Epithelial cell of proximal tubule (primary cell): ENCODE results near the gene TANGO6. TPM values are rescaled to one million over a fixed set of nuclear protein-coding genes. Genes with fewer than 3 reads are reported as not detected.
"Not testable (repeated sequence)": the region's sequence is repeated elsewhere in the genome, so short reads cannot be mapped to it uniquely, and the experiment has no call there.

Experiments
- DNase-seq: peaks from one replicate; pipeline ENCODE4 v3.0.0-alpha.2; 2011; ENCODE audit warnings: low read depth
- H3K4me3 ChIP-seq: 2 replicates; pipeline ENCODE4 v1.5.1; 2011; ENCODE audit warnings: low read depth, mild to moderate bottlenecking, low read length
- total RNA-seq: library from RNA; depleted of rRNA; stranded (reverse); fragments of >200 nt; gene quantifications from 2 replicates; pipeline ENCODE4 v1.2.3, GENCODE V29; 2015
- TF ChIP-seq, protein P1 (sequence below): conservative IDR thresholded peaks from 2 replicates; pipeline ENCODE4 v1.5.1; 2012; ENCODE audit warnings: low read depth, mild to moderate bottlenecking, low read length

The TANGO6 gene
- total RNA-seq, 1 donor from 2014 or later, result 20.0 TPM

GRCh38 chr16:68823401-68824135, 19.8 kb upstream of the TANGO6 start:
- peak; percentile 68 for DNase-seq
- TF ChIP-seq, protein P1, sequence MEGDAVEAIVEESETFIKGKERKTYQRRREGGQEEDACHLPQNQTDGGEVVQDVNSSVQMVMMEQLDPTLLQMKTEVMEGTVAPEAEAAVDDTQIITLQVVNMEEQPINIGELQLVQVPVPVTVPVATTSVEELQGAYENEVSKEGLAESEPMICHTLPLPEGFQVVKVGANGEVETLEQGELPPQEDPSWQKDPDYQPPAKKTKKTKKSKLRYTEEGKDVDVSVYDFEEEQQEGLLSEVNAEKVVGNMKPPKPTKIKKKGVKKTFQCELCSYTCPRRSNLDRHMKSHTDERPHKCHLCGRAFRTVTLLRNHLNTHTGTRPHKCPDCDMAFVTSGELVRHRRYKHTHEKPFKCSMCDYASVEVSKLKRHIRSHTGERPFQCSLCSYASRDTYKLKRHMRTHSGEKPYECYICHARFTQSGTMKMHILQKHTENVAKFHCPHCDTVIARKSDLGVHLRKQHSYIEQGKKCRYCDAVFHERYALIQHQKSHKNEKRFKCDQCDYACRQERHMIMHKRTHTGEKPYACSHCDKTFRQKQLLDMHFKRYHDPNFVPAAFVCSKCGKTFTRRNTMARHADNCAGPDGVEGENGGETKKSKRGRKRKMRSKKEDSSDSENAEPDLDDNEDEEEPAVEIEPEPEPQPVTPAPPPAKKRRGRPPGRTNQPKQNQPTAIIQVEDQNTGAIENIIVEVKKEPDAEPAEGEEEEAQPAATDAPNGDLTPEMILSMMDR, result no peak
- H3K4me3 ChIP-seq, result no peak overlapping the region

GRCh38 chr16:68825427-68825826, 17.9 kb upstream of the TANGO6 start:
- TF ChIP-seq, protein P1, result no peak
- no peak for DNase-seq
- H3K4me3 ChIP-seq, result no peak overlapping the region

DNA sequence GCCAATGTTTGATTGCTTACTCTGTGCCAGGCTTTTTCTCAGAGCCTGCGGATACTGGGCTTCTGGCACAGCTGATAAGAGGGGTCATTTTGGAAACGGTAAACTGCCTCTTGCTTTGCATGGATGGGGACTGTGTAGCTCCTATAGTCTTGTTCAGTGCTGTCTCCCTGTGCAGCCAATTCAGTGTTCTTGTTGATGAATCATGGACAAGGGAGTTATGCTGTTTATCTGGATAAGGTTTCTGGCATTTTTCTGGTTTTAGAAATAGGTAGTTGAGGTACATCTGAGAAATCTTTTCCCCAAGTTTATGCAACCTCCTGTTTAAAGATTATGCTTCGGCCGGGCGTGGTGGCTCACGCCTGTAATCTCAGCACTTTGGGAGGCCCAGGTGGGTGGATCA, 16.7 kb upstream of the TANGO6 start:
- DNase-seq, result no peak
- TF ChIP-seq, protein P1, result no peak
- H3K4me3 ChIP-seq, result no peak overlapping the region

GRCh38 chr16:68833251-68833650, 10.1 kb upstream of the TANGO6 start:
- H3K4me3 ChIP-seq, result no peak overlapping the region
- TF ChIP-seq, protein P1, result no peak

GRCh38 chr16:68834550-68834949, 8.8 kb upstream of the TANGO6 start:
- no peak for DNase-seq
- H3K4me3 ChIP-seq, result no peak overlapping the region
- TF ChIP-seq, protein P1, result no peak

More at GRCh38 chr16:68833251-68833650, 10.1 kb upstream of the TANGO6 start:
- DNase-seq, result no peak

- H3K4me3 ChIP-seq, result no peak overlapping the region
- TF ChIP-seq, protein P1, result no peak
- no peak for DNase-seq
Observed at GRCh38 chr16:68835970-68836369, 7.4 kb upstream of the TANGO6 start.

- no peak overlapping the region for H3K4me3 ChIP-seq
- no peak for DNase-seq
- TF ChIP-seq, protein P1, result no peak
Observed at GRCh38 chr16:68839831-68840230, 3.5 kb upstream of the TANGO6 start.

DNA sequence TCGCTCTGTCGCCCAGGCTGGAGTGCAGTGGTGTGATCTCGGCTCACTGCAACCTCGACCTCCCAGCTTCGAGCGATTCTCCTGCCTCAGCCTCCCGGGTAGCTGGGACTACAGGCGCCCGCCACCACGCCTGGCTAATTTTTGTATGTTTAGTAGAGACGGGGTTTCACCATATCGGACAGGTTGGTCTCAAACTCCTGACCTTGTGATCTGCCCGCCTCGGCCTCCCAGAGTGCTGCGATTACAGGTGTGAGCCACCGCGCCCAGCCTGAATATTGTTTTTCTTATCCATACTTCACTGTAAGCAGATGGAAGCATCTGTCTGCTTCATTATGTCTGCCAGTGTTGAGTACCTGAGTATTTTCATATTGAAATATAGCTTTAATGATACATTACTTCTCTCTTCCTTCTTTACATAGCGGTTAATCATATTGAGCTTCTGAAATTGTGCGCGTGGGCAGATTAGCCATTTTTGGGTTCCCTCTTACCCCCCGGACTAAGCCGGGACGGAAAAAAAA, 308 bp upstream of the TANGO6 start:
- peak overlapping the region; percentile 97 for H3K4me3 ChIP-seq
- not testable (repeated sequence) for DNase-seq
